Mucosa of descending colon (tissue), 3 donors: ENCODE data around the gene SCFD2. TPM values are rescaled to one million over a fixed set of nuclear protein-coding genes. Genes with fewer than 3 reads are reported as not detected.

Source experiments
- ATAC-seq: fragments of 200-7000 bp; cut with Tn5 transposase; one replicate; pipeline ENCODE4 v1.9.1; 2020; ENCODE audit warnings: mild to moderate bottlenecking, moderate library complexity
- DNase-seq, 3 donors: peaks; one replicate each; pipeline ENCODE4 v3.0.0-alpha.2; 2020
- H3K36me3 ChIP-seq: fragments of 200-600 bp; one replicate; pipeline ENCODE4 v1.8.0; 2021; ENCODE audit warnings: low read depth, mild to moderate bottlenecking
- H3K4me1 ChIP-seq: fragments of 200-600 bp; one replicate; pipeline ENCODE4 v1.8.0; 2021; ENCODE audit warnings: low read depth, mild to moderate bottlenecking
- H3K4me3 ChIP-seq: fragments of 200-600 bp; one replicate; pipeline ENCODE4 v1.8.0; 2021; ENCODE audit warnings: mild to moderate bottlenecking
- H3K9me3 ChIP-seq: fragments of 200-600 bp; one replicate; pipeline ENCODE4 v1.8.0; 2021; ENCODE audit warnings: mild to moderate bottlenecking
- CTCF ChIP-seq: fragments of 200-600 bp; IDR thresholded peaks from one replicate; pipeline ENCODE4 v1.8.0; 2022; ENCODE audit warnings: antibody characterized with exemption, mild to moderate bottlenecking
- intact Hi-C, 2 donors: fragments of 100-400 bp; cut with DNase I in 1 of 2; cut with micrococcal nuclease in 1 of 2; formaldehyde crosslinking; loops; one replicate each; pipeline versions ENCODE4 v1.11.0 to v1.11.1; 2022; cut with DNase I, micrococcal nuclease
- total RNA-seq, 3 donors: library from RNA; stranded (reverse); fragmentation: NEBNext Ultra II Directional in 2 of 3; extraction: Animal tissue kit (Norgen Biotek cat#: 25700) in 2 of 3; gene quantifications; one replicate each; pipeline versions ENCODE4 v1.2.1 to v1.2.4, GENCODE V29; 2021 to 2023
- donor health status: DM: no; HTN: no; CAD: no; lungs with moderate emphysema.
- donor health status: DM: no; HTN: no; CAD: no.
- donor health status: DM: no; HTN: yes; CAD: no.

Gene SCFD2
- total RNA-seq, 3 donors from 2014 or later = 11.7 to 17.2 (median 16.0) TPM

GRCh38 chr4:52925531-52925968, 440.3 kb downstream of the SCFD2 start:
- no peak for TF ChIP-seq CTCF
- intact Hi-C loops = no loop called here
- H3K9me3 ChIP-seq = no peaks in the 10 kb centered on the region
- H3K36me3 ChIP-seq = no peaks in the 10 kb centered on the region
- no peak for ATAC-seq
- no peaks in the 10 kb centered on the region for H3K4me1 ChIP-seq
- no peak overlapping the region for H3K4me3 ChIP-seq
- no peak for DNase-seq

GRCh38 chr4:52919461-52919860, 446.4 kb downstream of the SCFD2 start:
- H3K36me3 ChIP-seq = no peaks in the 10 kb centered on the region
- intact Hi-C loops = no loop called here
- no peak overlapping the region for H3K4me3 ChIP-seq
- H3K9me3 ChIP-seq = no peaks in the 10 kb centered on the region
- H3K4me1 ChIP-seq = no peaks in the 10 kb centered on the region
- TF ChIP-seq CTCF = no peak
- ATAC-seq = no peak
- no peak for DNase-seq

GRCh38 chr4:52917817-52918216, 448.0 kb downstream of the SCFD2 start:
- DNase-seq (no peak), ATAC-seq (no peak)
- H3K36me3 ChIP-seq = no peaks in the 10 kb centered on the region
- TF ChIP-seq CTCF = no peak
- H3K4me1 ChIP-seq = no peaks in the 10 kb centered on the region
- no peak overlapping the region for H3K4me3 ChIP-seq
- intact Hi-C loops = no loop called here
- H3K9me3 ChIP-seq = no peaks in the 10 kb centered on the region

- peak; percentile 37 for ATAC-seq
- Histone ChIP-seq H3K36me3 (no peaks in the 10 kb centered on the region), H3K4me3 (no peak overlapping the region), H3K9me3 (no peaks in the 10 kb centered on the region), H3K4me1 (no peaks in the 10 kb centered on the region)
- TF ChIP-seq CTCF = no peak
- intact Hi-C loops = no loop called here
- no peak for DNase-seq
Observed at GRCh38 chr4:52915730-52916300, 450.0 kb downstream of the SCFD2 start.

- H3K36me3 ChIP-seq = no peaks in the 10 kb centered on the region
- H3K4me1 ChIP-seq = no peaks in the 10 kb centered on the region
- ATAC-seq (no peak), DNase-seq (no peak)
- intact Hi-C loops = no loop called here
- no peak for TF ChIP-seq CTCF
- H3K9me3 ChIP-seq = no peaks in the 10 kb centered on the region
- no peak overlapping the region for H3K4me3 ChIP-seq
Observed at GRCh38 chr4:52915191-52915590, 450.7 kb downstream of the SCFD2 start.

- no peak for TF ChIP-seq CTCF
- DNase-seq = no peak
- peak; percentile 67 for ATAC-seq
- Histone ChIP-seq H3K36me3 (no peaks in the 10 kb centered on the region), H3K9me3 (no peaks in the 10 kb centered on the region), H3K4me1 (no peaks in the 10 kb centered on the region), H3K4me3 (no peak overlapping the region)
- intact Hi-C loops = no loop called here
Observed at GRCh38 chr4:52914051-52914605, 451.7 kb downstream of the SCFD2 start.
